Activated CD4-positive, alpha-beta T cell treated with anti-CD3 and anti-CD28 coated beads for 36 hours (primary cell): ENCODE data around the gene SNX15. TPM values are rescaled to one million over a fixed set of nuclear protein-coding genes. Genes with fewer than 3 reads are reported as not detected.

Experiments
- ATAC-seq: fragments of 200-7000 bp; cut with Tn5 transposase; one replicate; pipeline ENCODE4 v1.10.0; 2021; ENCODE audit warnings: mild to moderate bottlenecking, moderate library complexity
- CTCF ChIA-PET: fragments of 350-600 bp; sonication (Branson Sonifier 250); formaldehyde crosslinking; loops from one replicate; lab custom pipeline; 2021; ENCODE audit warnings: antibody characterized with exemption; lab: Charles Lee
- POLR2A ChIA-PET: fragments of 350-600 bp; sonication (Branson Sonifier 250); formaldehyde crosslinking; loops from one replicate; lab custom pipeline; 2021; ENCODE audit warnings: antibody characterized with exemption, inconsistent platforms; lab: Charles Lee
- DNase-seq: peaks from one replicate; pipeline ENCODE4 v3.0.0-alpha.2; 2020
- H3K27ac Mint-ChIP-seq: one replicate; pipeline ENCODE4 v1.8.0; 2021; ENCODE audit warnings: mixed read lengths
- H3K27me3 Mint-ChIP-seq: one replicate; pipeline ENCODE4 v1.8.0; 2021; ENCODE audit warnings: mixed read lengths
- H3K36me3 Mint-ChIP-seq: one replicate; pipeline ENCODE4 v1.8.0; 2021; ENCODE audit warnings: low read depth, mixed read lengths
- H3K4me1 Mint-ChIP-seq: one replicate; pipeline ENCODE4 v1.8.0; 2021; ENCODE audit warnings: mixed read lengths
- H3K4me3 Mint-ChIP-seq: one replicate; pipeline ENCODE4 v1.8.0; 2021; ENCODE audit warnings: mild to moderate bottlenecking, moderate library complexity, mixed read lengths
- H3K9me3 Mint-ChIP-seq: one replicate; pipeline ENCODE4 v1.8.0; 2021; ENCODE audit warnings: low read depth, mixed read lengths
- intact Hi-C, 2 experiments: fragments of 100-400 bp; cut with DNase I in 1 of 2; cut with micrococcal nuclease in 1 of 2; formaldehyde crosslinking; loops; one replicate each; pipeline versions ENCODE4 v1.14.2 to v1.15.1; 2022 to 2024; cut with DNase I, micrococcal nuclease
- microRNA-seq: library from miRNA; unstranded; fragments of <30 nt; microRNA quantifications from one replicate; pipeline ENCODE4 v1.2.0, GENCODE V29; 2021; ENCODE audit warnings: borderline replicate concordance
- total RNA-seq, 2 experiments: library from RNA; stranded (reverse); gene quantifications; one replicate each; pipeline ENCODE4 v1.2.3, GENCODE V29; 2021

SNX15 gene
- total RNA-seq, 2 experiments from 2014 or later = 12.1 to 14.2 TPM

DNA sequence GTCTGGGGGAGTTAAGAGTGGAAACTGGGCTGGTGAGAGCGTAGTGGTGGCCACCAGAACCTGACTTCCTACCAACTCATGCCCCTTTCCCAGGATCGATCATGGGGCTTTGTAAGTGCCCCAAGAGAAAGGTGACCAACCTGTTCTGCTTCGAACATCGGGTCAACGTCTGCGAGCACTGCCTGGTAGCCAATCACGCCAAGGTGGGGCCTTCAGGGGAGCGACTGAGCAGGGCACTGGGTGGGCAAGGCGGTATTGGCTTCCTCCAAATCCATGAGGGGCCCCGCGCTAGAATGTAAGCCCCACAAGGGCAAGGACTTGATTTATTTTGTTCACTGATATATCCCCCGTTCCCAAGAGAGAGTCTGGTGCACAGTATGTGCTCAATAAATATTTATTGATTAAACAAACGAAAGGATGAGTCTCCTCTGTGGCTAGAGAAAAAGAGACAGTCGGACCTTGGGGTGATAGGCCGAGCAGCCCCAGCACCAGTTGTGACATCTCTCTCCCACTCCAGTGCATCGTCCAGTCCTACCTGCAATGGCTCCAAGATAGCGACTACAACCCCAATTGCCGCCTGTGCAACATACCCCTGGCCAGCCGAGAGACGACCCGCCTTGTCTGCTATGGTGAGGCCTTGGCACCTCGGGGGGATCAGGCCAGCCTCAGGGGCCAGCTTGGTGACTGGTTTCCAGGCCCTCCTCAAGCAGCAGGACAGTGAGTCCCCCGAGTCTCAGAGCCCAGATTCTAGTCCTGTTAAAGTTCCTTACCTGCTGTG is 57.5 kb downstream of the SNX15 start:
- peaks cover 59% of the 10 kb centered on the region for H3K36me3 Mint-ChIP-seq
- peak; percentile 10 for ATAC-seq
- peak overlapping the region; percentile 99 for H3K4me3 Mint-ChIP-seq
- CTCF ChIA-PET = interaction anchor here (0.7 to 1.2 kb wide), 4 partner anchors 26 to 38 kb away, joined by 3 to 4 read pairs (median 3); partner anchors contain the start of genes MRPL49, TM7SF2 and ZNHIT2
- peaks cover 35% of the 10 kb centered on the region for H3K4me1 Mint-ChIP-seq
- intact Hi-C loops = loop anchor here (1.0 to 5.0 kb wide), 19 partner anchors 12 to 531 kb away; partner anchors contain the start of genes FAU (in 2 of the 2), MRPL49 (in 2 of the 2), SAC3D1 (in 2 of the 2) and VPS51 (in 2 of the 2)
- no peak for DNase-seq
- no peaks in the 10 kb centered on the region for H3K9me3 Mint-ChIP-seq
- POLR2A ChIA-PET = interaction anchor here (0.6 to 1.1 kb wide), 3 partner anchors 13 to 554 kb away, joined by 3 to 7 read pairs (median 4); partner anchors contain the start of gene ZNHIT2
- no peaks in the 10 kb centered on the region for H3K27me3 Mint-ChIP-seq
- peak overlapping the region; percentile 98 for H3K27ac Mint-ChIP-seq

GRCh38 chr11:65085446-65085845 is 58.2 kb downstream of the SNX15 start:
- Mint-ChIP-seq H3K4me1 (peaks cover 31% of the 10 kb centered on the region), H3K4me3 (peak overlapping the region; percentile 99)
- POLR2A ChIA-PET = interaction anchor here (1.0 to 1.1 kb wide), 2 partner anchors 13 to 32 kb away, joined by 4 to 7 read pairs; partner anchors contain the start of gene ZNHIT2

GRCh38 chr11:65086809-65087208 is 59.6 kb downstream of the SNX15 start:
- DNase-seq (no peak), ATAC-seq (no peak)
- peaks cover 44% of the 10 kb centered on the region for H3K36me3 Mint-ChIP-seq
- H3K4me3 Mint-ChIP-seq = no peak overlapping the region
- POLR2A ChIA-PET = no interaction called here
- CTCF ChIA-PET = no interaction called here
- no peak overlapping the region for H3K27ac Mint-ChIP-seq
- H3K4me1 Mint-ChIP-seq = peaks cover 24% of the 10 kb centered on the region
- H3K27me3 Mint-ChIP-seq = no peaks in the 10 kb centered on the region
- intact Hi-C loops = no loop called here
- H3K9me3 Mint-ChIP-seq = no peaks in the 10 kb centered on the region

More at GRCh38 chr11:65085446-65085845, 58.2 kb downstream of the SNX15 start:
- H3K27ac Mint-ChIP-seq = peak overlapping the region; percentile 98
- ATAC-seq = no peak
- H3K36me3 Mint-ChIP-seq = peaks cover 56% of the 10 kb centered on the region
- no peak for DNase-seq
- intact Hi-C loops = loop anchor here in 1 of 2 experiments (2.0 kb wide), 1 partner anchor 25 kb away; the partner anchor contains the start of gene TM7SF2
- CTCF ChIA-PET = interaction anchor here (0.7 to 1.2 kb wide), 5 partner anchors 25 to 71 kb away, joined by 3 to 4 read pairs (median 3); partner anchors contain the start of genes ARL2, MRPL49, TM7SF2 and ZNHIT2
- H3K9me3 Mint-ChIP-seq = no peaks in the 10 kb centered on the region
- H3K27me3 Mint-ChIP-seq = no peaks in the 10 kb centered on the region

- no peak for DNase-seq
- intact Hi-C loops = no loop called here
- Mint-ChIP-seq H3K27me3 (no peaks in the 10 kb centered on the region), H3K9me3 (no peaks in the 10 kb centered on the region), H3K27ac (no peak overlapping the region), H3K4me3 (no peak overlapping the region), H3K4me1 (peaks cover 21% of the 10 kb centered on the region), H3K36me3 (peaks cover 40% of the 10 kb centered on the region)
- ChIA-PET CTCF (no interaction called here), POLR2A (no interaction called here)
- no peak for ATAC-seq
Observed at GRCh38 chr11:65087216-65087615, 60.0 kb downstream of the SNX15 start.

DNA sequence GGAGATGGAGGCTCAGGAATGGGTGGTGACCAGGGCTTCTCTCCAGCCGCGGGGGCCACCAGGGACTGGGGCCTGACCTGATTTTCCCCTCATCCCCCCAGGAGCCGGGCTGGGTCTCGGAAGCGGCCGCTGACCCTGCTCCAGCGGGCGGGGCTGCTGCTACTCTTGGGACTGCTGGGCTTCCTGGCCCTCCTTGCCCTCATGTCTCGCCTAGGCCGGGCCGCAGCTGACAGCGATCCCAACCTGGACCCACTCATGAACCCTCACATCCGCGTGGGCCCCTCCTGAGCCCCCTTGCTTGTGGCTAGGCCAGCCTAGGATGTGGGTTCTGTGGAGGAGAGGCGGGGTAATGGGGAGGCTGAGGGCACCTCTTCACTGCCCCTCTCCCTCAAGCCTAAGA is 60.6 kb downstream of the SNX15 start:
- H3K27ac Mint-ChIP-seq = no peak overlapping the region
- H3K4me3 Mint-ChIP-seq = no peak overlapping the region
- H3K4me1 Mint-ChIP-seq = peaks cover 17% of the 10 kb centered on the region
- H3K27me3 Mint-ChIP-seq = no peaks in the 10 kb centered on the region
- DNase-seq (no peak), ATAC-seq (no peak)
- intact Hi-C loops = no loop called here
- H3K36me3 Mint-ChIP-seq = peaks cover 34% of the 10 kb centered on the region
- H3K9me3 Mint-ChIP-seq = no peaks in the 10 kb centered on the region
- ChIA-PET CTCF (interaction anchor here (1.2 kb wide), 1 partner anchor 11 kb away, joined by 3 read pairs; no protein-coding TSS in a partner anchor), POLR2A (no interaction called here)

- H3K4me3 Mint-ChIP-seq = no peak overlapping the region
- no peaks in the 10 kb centered on the region for H3K27me3 Mint-ChIP-seq
- peaks cover 13% of the 10 kb centered on the region for H3K4me1 Mint-ChIP-seq
- intact Hi-C loops = no loop called here
- no peak overlapping the region for H3K27ac Mint-ChIP-seq
- ATAC-seq (no peak), DNase-seq (no peak)
- H3K36me3 Mint-ChIP-seq = peaks cover 23% of the 10 kb centered on the region
- ChIA-PET CTCF (interaction anchor here (0.8 kb wide), 1 partner anchor 23 kb away, joined by 3 read pairs; no protein-coding TSS in a partner anchor), POLR2A (no interaction called here)
- no peaks in the 10 kb centered on the region for H3K9me3 Mint-ChIP-seq
Observed at GRCh38 chr11:65089621-65090020, 62.4 kb downstream of the SNX15 start.

Small RNA genes lying within 50 kb of the gene (microRNA-seq; reads per million reads assigned to microRNA genes)
- not detected for gene MIR6879

Other genes starting within 250 kb of the SNX15 start
- 100 to 1,000 TPM; 318 to 362 TPM for gene SF1, start 248.9 kb upstream of the SNX15 start, total RNA-seq
- gene MAP4K2, start 224.2 kb upstream of the SNX15 start, total RNA-seq = 10 to 100 TPM; 54.0 to 57.3 TPM
- 10 to 100 TPM; 34.8 to 38.5 TPM for gene MEN1, start 216.9 kb upstream of the SNX15 start, total RNA-seq
- gene CDC42BPG, start 182.8 kb upstream of the SNX15 start, total RNA-seq = under 1 TPM; 0.28 to 0.39 TPM
- 10 to 100 TPM; 71.0 to 73.6 TPM for gene EHD1, start 148.8 kb upstream of the SNX15 start, total RNA-seq
- gene ATG2A, start 110.2 kb upstream of the SNX15 start, total RNA-seq = 10 to 100 TPM; 15.8 to 16.7 TPM
- 10 to 100 TPM; 13.2 to 13.5 TPM for gene PPP2R5B, start 102.8 kb upstream of the SNX15 start, total RNA-seq
- under 1 TPM in 1 of 2 experiments, not detected in 1; 0.34 TPM for gene GPHA2, start 91.5 kb upstream of the SNX15 start, total RNA-seq
- 1 to 10 TPM; 1.2 to 1.6 TPM for gene MAJIN, start 55.3 kb upstream of the SNX15 start, total RNA-seq
- gene BATF2, start 30.5 kb upstream of the SNX15 start, total RNA-seq = not detected
- gene ARL2, start 13.3 kb upstream of the SNX15 start, total RNA-seq = 100 to 1,000 TPM in 1 of 2 experiments, 10 to 100 TPM in 1; 89.6 to 109 TPM
- 10 to 100 TPM; 10.5 to 12.1 TPM for gene SAC3D1, start 13.8 kb downstream of the SNX15 start, total RNA-seq
- gene NAALADL1, start 31.1 kb downstream of the SNX15 start, total RNA-seq = 10 to 100 TPM; 11.7 to 13.6 TPM
- gene CDCA5, start 56.6 kb downstream of the SNX15 start, total RNA-seq = 100 to 1,000 TPM; 111 to 119 TPM
- 10 to 100 TPM; 24.2 to 31.8 TPM for gene ZFPL1, start 56.8 kb downstream of the SNX15 start, total RNA-seq
- 100 to 1,000 TPM in 1 of 2 experiments, 10 to 100 TPM in 1; 94.3 to 123 TPM for gene VPS51, start 68.8 kb downstream of the SNX15 start, total RNA-seq
- 10 to 100 TPM; 17.4 to 18.1 TPM for gene TM7SF2, start 84.4 kb downstream of the SNX15 start, total RNA-seq
- 1 to 10 TPM; 7.1 to 9.7 TPM for gene ZNHIT2, start 90.3 kb downstream of the SNX15 start, total RNA-seq
- 1,000 to 10,000 TPM; 1,125 to 1,182 TPM for gene FAU, start 94.7 kb downstream of the SNX15 start, total RNA-seq
- gene MRPL49, start 94.9 kb downstream of the SNX15 start, total RNA-seq = 10 to 100 TPM; 58.5 to 62.5 TPM
- 10 to 100 TPM; 24.3 to 31.1 TPM for gene SYVN1, start 107.1 kb downstream of the SNX15 start, total RNA-seq
- gene SPDYC, start 142.8 kb downstream of the SNX15 start, total RNA-seq = not detected
- 100 to 1,000 TPM; 103 to 125 TPM for gene CAPN1, start 154.5 kb downstream of the SNX15 start, total RNA-seq
- 10 to 100 TPM; 63.1 to 83.3 TPM for gene POLA2, start 234.5 kb downstream of the SNX15 start, total RNA-seq